Osteoblast (primary cell): ENCODE measurements around the gene EVI5. TPM values are rescaled to one million over a fixed set of nuclear protein-coding genes. Genes with fewer than 3 reads are reported as not detected.

Source experiments
- DNase-seq: peaks from one replicate; pipeline ENCODE4 v3.0.0; 2011; ENCODE audit warnings: low spot score, mixed read lengths; ENCODE audit not compliant: insufficient read length; ENCODE audit errors: missing footprints
- H2AFZ ChIP-seq: 2 replicates; pipeline ENCODE4 v1.6.0; 2011; ENCODE audit warnings: mild to moderate bottlenecking, low read length
- H3K27ac ChIP-seq: 2 replicates; pipeline ENCODE4 v1.5.1; 2011; ENCODE audit warnings: mild to moderate bottlenecking, low read depth, low read length, moderate library complexity
- H3K27me3 ChIP-seq: 2 replicates; pipeline ENCODE4 v1.6.0; 2012; ENCODE audit warnings: mild to moderate bottlenecking, control low read depth, inconsistent platforms, low read length, moderate library complexity; ENCODE audit not compliant: insufficient read depth
- H3K36me3 ChIP-seq: 2 replicates; pipeline ENCODE4 v1.5.1; 2011; ENCODE audit warnings: mild to moderate bottlenecking, low read length, control low read depth, moderate library complexity; ENCODE audit not compliant: insufficient read depth
- H3K4me1 ChIP-seq: 2 replicates; pipeline ENCODE4 v1.5.1; 2011; ENCODE audit warnings: mild to moderate bottlenecking, low read length, control low read depth, moderate library complexity; ENCODE audit not compliant: insufficient read depth
- H3K4me2 ChIP-seq: 2 replicates; pipeline ENCODE4 v1.6.0; 2011; ENCODE audit warnings: mild to moderate bottlenecking, low read length; ENCODE audit not compliant: insufficient read depth
- H3K4me3 ChIP-seq: fragments of 200-600 bp; sonication (generic); 3 replicates; pipeline ENCODE4 v1.5.1; 2012; ENCODE audit warnings: mild to moderate bottlenecking, low read length, inconsistent platforms; ENCODE audit not compliant: insufficient read depth
- H3K79me2 ChIP-seq: 2 replicates; pipeline ENCODE4 v1.6.0; 2012; ENCODE audit warnings: mild to moderate bottlenecking, low read length, control low read depth, inconsistent platforms; ENCODE audit not compliant: insufficient read depth
- H3K9me3 ChIP-seq: 2 replicates; pipeline ENCODE4 v1.5.1; 2011; ENCODE audit warnings: low read depth, low read length, control low read depth
- H4K20me1 ChIP-seq: 2 replicates; pipeline ENCODE4 v1.6.0; 2012; ENCODE audit warnings: mild to moderate bottlenecking, low read length, control low read depth; ENCODE audit not compliant: insufficient read depth
- total RNA-seq: library from RNA; depleted of rRNA; stranded (reverse); fragments of >200 nt; gene quantifications from 2 replicates; pipeline ENCODE4 v1.2.3, GENCODE V29; 2012
- TF ChIP-seq, protein P1 (sequence below): IDR thresholded peaks from 2 replicates; pipeline ENCODE4 v1.5.1; 2011; ENCODE audit warnings: mild to moderate bottlenecking, low read depth, low read length, moderate library complexity; ENCODE audit errors: extremely low read depth

EVI5 gene
- total RNA-seq, 1 donor: 51.8 TPM

DNA sequence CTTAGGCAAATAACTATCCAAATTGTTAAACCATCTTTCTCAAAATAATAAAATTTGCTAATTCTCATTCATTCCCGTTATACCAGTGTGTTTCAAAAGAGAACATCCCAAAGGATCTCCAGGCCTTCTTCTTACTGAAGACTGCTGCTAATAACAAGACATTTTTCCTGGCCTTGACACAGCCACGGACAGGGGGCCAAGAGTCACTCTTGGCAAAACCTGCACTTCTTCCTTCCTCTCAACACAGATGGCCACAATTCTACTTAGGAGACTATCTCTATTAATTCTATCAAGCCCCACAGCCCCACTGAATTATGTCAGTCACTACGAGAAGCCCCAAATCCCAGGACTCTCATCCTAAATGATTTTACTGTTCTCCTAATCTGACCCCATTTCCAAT, 86.0 kb downstream of the EVI5 start:
- Histone ChIP-seq H4K20me1 (no peaks in the 10 kb centered on the region), H3K9me3 (no peaks in the 10 kb centered on the region), H3K27me3 (no peaks in the 10 kb centered on the region), H3K4me2 (no peak overlapping the region), H3K4me3 (no peak overlapping the region), H3K4me1 (peaks cover 5% of the 10 kb centered on the region), H3K36me3 (peaks cover 9% of the 10 kb centered on the region), H3K79me2 (no peaks in the 10 kb centered on the region), H2AFZ (no peak overlapping the region), H3K27ac (no peak overlapping the region)
- no peak for DNase-seq
- TF ChIP-seq, protein P1, sequence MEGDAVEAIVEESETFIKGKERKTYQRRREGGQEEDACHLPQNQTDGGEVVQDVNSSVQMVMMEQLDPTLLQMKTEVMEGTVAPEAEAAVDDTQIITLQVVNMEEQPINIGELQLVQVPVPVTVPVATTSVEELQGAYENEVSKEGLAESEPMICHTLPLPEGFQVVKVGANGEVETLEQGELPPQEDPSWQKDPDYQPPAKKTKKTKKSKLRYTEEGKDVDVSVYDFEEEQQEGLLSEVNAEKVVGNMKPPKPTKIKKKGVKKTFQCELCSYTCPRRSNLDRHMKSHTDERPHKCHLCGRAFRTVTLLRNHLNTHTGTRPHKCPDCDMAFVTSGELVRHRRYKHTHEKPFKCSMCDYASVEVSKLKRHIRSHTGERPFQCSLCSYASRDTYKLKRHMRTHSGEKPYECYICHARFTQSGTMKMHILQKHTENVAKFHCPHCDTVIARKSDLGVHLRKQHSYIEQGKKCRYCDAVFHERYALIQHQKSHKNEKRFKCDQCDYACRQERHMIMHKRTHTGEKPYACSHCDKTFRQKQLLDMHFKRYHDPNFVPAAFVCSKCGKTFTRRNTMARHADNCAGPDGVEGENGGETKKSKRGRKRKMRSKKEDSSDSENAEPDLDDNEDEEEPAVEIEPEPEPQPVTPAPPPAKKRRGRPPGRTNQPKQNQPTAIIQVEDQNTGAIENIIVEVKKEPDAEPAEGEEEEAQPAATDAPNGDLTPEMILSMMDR: no peak

- Histone ChIP-seq H3K4me1 (no peaks in the 10 kb centered on the region), H4K20me1 (no peaks in the 10 kb centered on the region), H3K9me3 (no peaks in the 10 kb centered on the region), H2AFZ (no peak overlapping the region), H3K79me2 (no peaks in the 10 kb centered on the region), H3K4me2 (no peak overlapping the region), H3K27me3 (no peaks in the 10 kb centered on the region), H3K36me3 (peaks cover 29% of the 10 kb centered on the region), H3K4me3 (no peak overlapping the region), H3K27ac (no peak overlapping the region)
- peak; percentile 43 for DNase-seq
- TF ChIP-seq, protein P1: no peak
Observed at GRCh38 chr1:92695104-92695503, 89.8 kb downstream of the EVI5 start.

GRCh38 chr1:92691925-92692324, 93.0 kb downstream of the EVI5 start:
- TF ChIP-seq, protein P1: no peak
- Histone ChIP-seq H3K27ac (no peak overlapping the region), H3K4me1 (no peaks in the 10 kb centered on the region), H4K20me1 (no peaks in the 10 kb centered on the region), H2AFZ (no peak overlapping the region), H3K79me2 (no peaks in the 10 kb centered on the region), H3K4me2 (no peak overlapping the region), H3K27me3 (no peaks in the 10 kb centered on the region), H3K36me3 (peaks cover 40% of the 10 kb centered on the region), H3K4me3 (no peak overlapping the region), H3K9me3 (no peaks in the 10 kb centered on the region)
- DNase-seq: no peak

DNA sequence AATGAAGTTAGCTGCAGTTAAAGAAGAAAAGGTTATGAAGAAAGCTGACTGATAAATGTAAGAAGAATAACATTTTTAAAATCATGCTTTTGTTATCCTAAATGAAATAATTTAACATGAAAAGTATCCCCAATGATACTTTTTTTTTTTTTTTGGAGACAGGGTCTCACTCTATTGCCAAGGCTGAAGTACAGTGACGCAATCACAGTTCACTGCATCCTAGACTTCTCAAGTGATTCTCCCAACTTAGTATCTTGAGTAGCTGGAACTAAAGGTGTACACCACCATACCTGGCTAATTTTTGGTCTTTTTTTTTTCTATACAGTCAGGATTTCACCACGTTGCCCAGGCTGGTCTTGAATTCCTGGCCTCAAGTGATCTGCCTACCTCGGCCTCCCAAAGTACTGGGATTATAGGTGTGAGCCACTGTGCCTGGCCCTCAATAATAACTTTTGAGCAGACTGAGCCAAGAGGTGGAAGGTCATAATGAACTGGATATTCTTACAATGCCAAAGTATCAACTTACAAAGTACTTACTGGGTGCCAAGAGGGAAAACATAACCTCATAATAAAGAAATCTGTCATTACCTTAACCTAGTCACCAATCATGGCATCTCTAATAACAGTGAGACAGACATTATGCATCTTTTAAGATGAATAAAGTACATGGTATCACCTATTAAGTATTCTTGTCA, 94.5 kb downstream of the EVI5 start:
- no peak overlapping the region for H3K27ac ChIP-seq
- H3K4me2 ChIP-seq: no peak overlapping the region
- TF ChIP-seq, protein P1: no peak
- H3K9me3 ChIP-seq: no peaks in the 10 kb centered on the region
- no peaks in the 10 kb centered on the region for H3K79me2 ChIP-seq
- no peaks in the 10 kb centered on the region for H3K27me3 ChIP-seq
- H2AFZ ChIP-seq: no peak overlapping the region
- no peak overlapping the region for H3K4me3 ChIP-seq
- H3K36me3 ChIP-seq: peaks cover 40% of the 10 kb centered on the region
- DNase-seq: no peak
- no peaks in the 10 kb centered on the region for H3K4me1 ChIP-seq
- H4K20me1 ChIP-seq: no peaks in the 10 kb centered on the region
